ENCODE measurements around the gene DPP6.

GRCh38 chr7:154204046-154204445 lies 151.8 kb downstream of the DPP6 start:
- TF ChIP-seq, protein P1, sequence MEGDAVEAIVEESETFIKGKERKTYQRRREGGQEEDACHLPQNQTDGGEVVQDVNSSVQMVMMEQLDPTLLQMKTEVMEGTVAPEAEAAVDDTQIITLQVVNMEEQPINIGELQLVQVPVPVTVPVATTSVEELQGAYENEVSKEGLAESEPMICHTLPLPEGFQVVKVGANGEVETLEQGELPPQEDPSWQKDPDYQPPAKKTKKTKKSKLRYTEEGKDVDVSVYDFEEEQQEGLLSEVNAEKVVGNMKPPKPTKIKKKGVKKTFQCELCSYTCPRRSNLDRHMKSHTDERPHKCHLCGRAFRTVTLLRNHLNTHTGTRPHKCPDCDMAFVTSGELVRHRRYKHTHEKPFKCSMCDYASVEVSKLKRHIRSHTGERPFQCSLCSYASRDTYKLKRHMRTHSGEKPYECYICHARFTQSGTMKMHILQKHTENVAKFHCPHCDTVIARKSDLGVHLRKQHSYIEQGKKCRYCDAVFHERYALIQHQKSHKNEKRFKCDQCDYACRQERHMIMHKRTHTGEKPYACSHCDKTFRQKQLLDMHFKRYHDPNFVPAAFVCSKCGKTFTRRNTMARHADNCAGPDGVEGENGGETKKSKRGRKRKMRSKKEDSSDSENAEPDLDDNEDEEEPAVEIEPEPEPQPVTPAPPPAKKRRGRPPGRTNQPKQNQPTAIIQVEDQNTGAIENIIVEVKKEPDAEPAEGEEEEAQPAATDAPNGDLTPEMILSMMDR (conservative IDR thresholded peaks at IDR 0.05): no peak
- TF ChIP-seq EZH2 (IDR thresholded peaks at IDR 0.05; ENCODE audit: low read depth): no peak
